Uterus (tissue), 4 donors: Measurements from ENCODE around the gene WARS2. TPM values are rescaled to one million over a fixed set of nuclear protein-coding genes. Genes with fewer than 3 reads are reported as not detected.

Source experiments
- DNase-seq, 2 donors: peaks; one replicate each; pipeline ENCODE4 v3.0.0-alpha.2; 2019 to 2020
- H3K27ac ChIP-seq, 2 donors: fragments of 200-600 bp; sonication (generic); 1 replicate in 1 of 2; 2 replicates in 1 of 2; pipeline ENCODE4 v1.5.1; 2016 to 2018
- H3K27me3 ChIP-seq, 2 donors: fragments of 200-600 bp; sonication (generic); one replicate each; pipeline ENCODE4 v1.5.1; 2018 to 2019; ENCODE audit warnings: control low read depth in 1 of 2
- H3K36me3 ChIP-seq, 2 donors: fragments of 200-600 bp; sonication (generic); one replicate each; pipeline ENCODE4 v1.5.1; 2019; ENCODE audit warnings: control low read depth in 1 of 2
- H3K4me1 ChIP-seq, 2 donors: fragments of 200-600 bp; sonication (generic); one replicate each; pipeline ENCODE4 v1.5.1; 2018 to 2019; ENCODE audit warnings: control low read depth in 1 of 2
- H3K4me3 ChIP-seq, 2 donors: fragments of 200-600 bp; sonication (generic); 1 replicate in 1 of 2; 2 replicates in 1 of 2; pipeline ENCODE4 v1.5.1; 2018 to 2019; ENCODE audit warnings: mild to moderate bottlenecking in 1 of 2
- H3K9me3 ChIP-seq, 2 donors: fragments of 200-600 bp; sonication (generic); one replicate each; pipeline ENCODE4 v1.5.1; 2019; ENCODE audit warnings: control low read depth in 1 of 2
- CTCF ChIP-seq, 4 experiments: fragments of 200-600 bp in 2 of 4; fragments of 450-650 bp in 2 of 4; sonication (generic) in 2 of 4; IDR thresholded peaks; one replicate each; pipeline ENCODE4 v1.5.1; 2016 to 2019; ENCODE audit warnings: antibody characterized with exemption in 4 of 4, mild to moderate bottlenecking in 2 of 4, moderate library complexity in 1 of 4
- POLR2A ChIP-seq, 2 donors: fragments of 450-650 bp; IDR thresholded peaks; one replicate each; pipeline ENCODE4 v1.6.1; 2016; ENCODE audit warnings: antibody characterized with exemption in 2 of 2, mild to moderate bottlenecking in 1 of 2, moderate library complexity in 1 of 2
- intact Hi-C: fragments of 100-400 bp; cut with DNase I; formaldehyde crosslinking; loops from one replicate; pipeline ENCODE4 v1.15.1; 2023; ENCODE audit warnings: low total_unique reads
- total RNA-seq, 4 donors: library from RNA; depleted of rRNA in 3 of 4; stranded (reverse); fragments of >200 nt in 3 of 4; gene quantifications; one replicate each; pipeline versions ENCODE4 v1.1.0 to v1.2.4, GENCODE V29; 2014 to 2023
- donor health status: DM: yes; HTN: yes; CAD: no.

Gene WARS2
- total RNA-seq, 4 donors from 2014 or later: 13.5 to 22.6 (median 18.5) TPM

- intact Hi-C loops: no loop called here
- Histone ChIP-seq H3K4me3 (no peak overlapping the region), H3K36me3 (no peaks in the 10 kb centered on the region), H3K27me3 (peaks cover 23 to 94% of the 10 kb centered on the region in 2 donors), H3K4me1 (peaks cover 0 to 8% of the 10 kb centered on the region in 2 donors), H3K27ac (no peak overlapping the region), H3K9me3 (no peaks in the 10 kb centered on the region)
- TF ChIP-seq CTCF (IDR thresholded peaks at IDR 0.05) (no peak), POLR2A (IDR thresholded peaks at IDR 0.05) (no peak)
- DNase-seq: no peak
Observed at GRCh38 chr1:118984086-118984721, 156.2 kb downstream of the WARS2 start.

GRCh38 chr1:118983558-118984041 lies 156.9 kb downstream of the WARS2 start:
- no peaks in the 10 kb centered on the region for H3K36me3 ChIP-seq
- H3K4me3 ChIP-seq: no peak overlapping the region
- intact Hi-C loops: no loop called here
- TF ChIP-seq POLR2A (IDR thresholded peaks at IDR 0.05): no peak
- TF ChIP-seq CTCF (IDR thresholded peaks at IDR 0.05): no peak
- peaks cover 0 to 8% of the 10 kb centered on the region in 2 donors for H3K4me1 ChIP-seq
- DNase-seq: no peak
- no peaks in the 10 kb centered on the region for H3K9me3 ChIP-seq
- peaks cover 23 to 90% of the 10 kb centered on the region in 2 donors for H3K27me3 ChIP-seq
- H3K27ac ChIP-seq: no peak overlapping the region

- Histone ChIP-seq H3K36me3 (no peaks in the 10 kb centered on the region), H3K9me3 (no peaks in the 10 kb centered on the region), H3K27ac (no peak overlapping the region), H3K27me3 (peaks cover 23 to 89% of the 10 kb centered on the region in 2 donors), H3K4me1 (peaks cover 0 to 8% of the 10 kb centered on the region in 2 donors), H3K4me3 (no peak overlapping the region)
- intact Hi-C loops: no loop called here
- DNase-seq: no peak
- TF ChIP-seq CTCF (IDR thresholded peaks at IDR 0.05) (no peak), POLR2A (IDR thresholded peaks at IDR 0.05) (no peak)
Observed at GRCh38 chr1:118982821-118983557, 157.5 kb downstream of the WARS2 start.

DNA sequence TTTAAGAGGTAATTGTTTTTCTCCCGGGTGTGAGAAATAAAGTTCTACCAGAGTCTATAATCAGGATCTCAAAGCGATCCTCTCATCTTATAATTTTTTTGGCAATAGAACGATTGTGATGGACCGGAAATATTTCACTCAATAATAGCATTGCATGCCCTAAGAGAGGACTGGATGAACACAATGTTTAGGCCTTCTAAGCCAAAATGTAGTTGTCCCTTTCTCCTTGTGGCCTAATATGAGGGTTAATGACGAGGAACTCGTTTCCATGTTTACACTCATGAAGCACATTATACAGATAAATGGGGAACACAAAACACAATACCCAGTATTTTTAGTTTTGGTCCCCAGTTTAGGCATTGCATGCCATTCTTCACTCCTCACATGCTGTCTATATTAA lies 158.2 kb downstream of the WARS2 start:
- Histone ChIP-seq H3K4me3 (no peak overlapping the region), H3K27me3 (peaks cover 18 to 86% of the 10 kb centered on the region in 2 donors), H3K9me3 (no peaks in the 10 kb centered on the region), H3K4me1 (peaks cover 0 to 8% of the 10 kb centered on the region in 2 donors), H3K27ac (no peak overlapping the region), H3K36me3 (no peaks in the 10 kb centered on the region)
- intact Hi-C loops: no loop called here
- TF ChIP-seq POLR2A (IDR thresholded peaks at IDR 0.05): no peak
- TF ChIP-seq CTCF (IDR thresholded peaks at IDR 0.05): no peak
- DNase-seq: no peak

DNA sequence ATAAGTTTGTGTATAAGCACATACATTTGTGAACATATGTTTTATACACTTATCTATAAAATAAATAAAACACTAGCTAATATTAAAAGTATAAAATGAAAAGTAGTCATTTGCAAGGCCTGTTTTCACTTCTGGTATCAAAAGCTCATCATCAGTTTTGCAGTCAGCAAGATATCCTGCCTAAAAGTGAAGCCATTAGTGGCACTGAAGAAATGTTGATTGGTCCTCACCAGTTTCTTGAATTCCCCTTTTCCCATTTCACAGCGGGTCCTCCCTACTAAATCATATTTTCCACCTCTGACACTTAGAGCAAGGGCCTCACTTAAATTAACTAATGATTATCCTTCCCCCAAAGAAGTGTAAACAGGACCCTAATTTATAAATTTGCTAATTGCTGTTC lies 159.0 kb downstream of the WARS2 start:
- H3K36me3 ChIP-seq: no peaks in the 10 kb centered on the region
- H3K4me3 ChIP-seq: no peak overlapping the region
- intact Hi-C loops: no loop called here
- peaks cover 0 to 4% of the 10 kb centered on the region in 2 donors for H3K4me1 ChIP-seq
- H3K27ac ChIP-seq: no peak overlapping the region
- H3K27me3 ChIP-seq: peaks cover 14 to 78% of the 10 kb centered on the region in 2 donors
- no peak for DNase-seq
- no peak for TF ChIP-seq CTCF (IDR thresholded peaks at IDR 0.05)
- no peak for TF ChIP-seq POLR2A (IDR thresholded peaks at IDR 0.05)
- no peaks in the 10 kb centered on the region for H3K9me3 ChIP-seq
